ENCODE data around the gene ORC6. TPM values are rescaled to one million over a fixed set of nuclear protein-coding genes. Genes with fewer than 3 reads are reported as not detected.

ORC6 gene
- total and polyA plus RNA-seq, 2 donors (not counting 1 experiment from before 2014, with no cell fraction given) = 5.0 to 9.5 TPM

Other genes starting within 250 kb of the ORC6 start
- 1.3 and 7.3 TPM in 2 replicates for gene SHCBP1, start 68.3 kb upstream of the ORC6 start, total RNA-seq
- gene SHCBP1, start 68.3 kb upstream of the ORC6 start, polyA plus RNA-seq = 13.0 and 52.0 TPM in 2 replicates
- gene VPS35, start 481 bp upstream of the ORC6 start, total RNA-seq = 92.3 and 93.5 TPM in 2 replicates
- 69.1 and 77.2 TPM in 2 replicates for gene VPS35, start 481 bp upstream of the ORC6 start, polyA plus RNA-seq
- 0.17 and 0.26 TPM in 2 replicates for gene MYLK3, start 58.7 kb downstream of the ORC6 start, total RNA-seq
- 0.01 and 0.07 TPM in 2 replicates for gene MYLK3, start 58.7 kb downstream of the ORC6 start, polyA plus RNA-seq
- 9.5 and 12.1 TPM in 2 replicates for gene C16orf87, start 141.5 kb downstream of the ORC6 start, total RNA-seq
- gene C16orf87, start 141.5 kb downstream of the ORC6 start, polyA plus RNA-seq = 11.4 and 11.6 TPM in 2 replicates
- 10.3 and 16.3 TPM in 2 replicates for gene GPT2, start 194.7 kb downstream of the ORC6 start, total RNA-seq
- 5.8 and 6.5 TPM in 2 replicates for gene GPT2, start 194.7 kb downstream of the ORC6 start, polyA plus RNA-seq

Data from fibroblast of lung (primary cell).